GM13976 (cell line): Measurements from ENCODE around the gene HMGCS2.
"Not testable (repeated sequence)": the region's sequence is repeated elsewhere in the genome, so short reads cannot be mapped to it uniquely, and the experiment has no call there.

Source experiments
- DNase-seq: peaks from one replicate; pipeline ENCODE4 v3.0.0; 2012; ENCODE audit warnings: low spot score
- in situ Hi-C: fragments of 300-500 bp; cut with MboI; formaldehyde crosslinking; loops from one replicate; pipeline ENCODE4 v1.12.0; 2022; ENCODE audit warnings: low sequenced_read_pairs, mixed read lengths, inconsistent platforms; ENCODE audit not compliant: unreplicated experiment
- TF ChIP-seq, protein P1 (sequence below): IDR thresholded peaks from 2 replicates; pipeline ENCODE4 v1.5.1; 2012; ENCODE audit warnings: borderline replicate concordance, mild to moderate bottlenecking; ENCODE audit not compliant: insufficient read depth; ENCODE audit errors: extremely low read depth, missing control alignments, control extremely low read depth

The HMGCS2 gene

DNA sequence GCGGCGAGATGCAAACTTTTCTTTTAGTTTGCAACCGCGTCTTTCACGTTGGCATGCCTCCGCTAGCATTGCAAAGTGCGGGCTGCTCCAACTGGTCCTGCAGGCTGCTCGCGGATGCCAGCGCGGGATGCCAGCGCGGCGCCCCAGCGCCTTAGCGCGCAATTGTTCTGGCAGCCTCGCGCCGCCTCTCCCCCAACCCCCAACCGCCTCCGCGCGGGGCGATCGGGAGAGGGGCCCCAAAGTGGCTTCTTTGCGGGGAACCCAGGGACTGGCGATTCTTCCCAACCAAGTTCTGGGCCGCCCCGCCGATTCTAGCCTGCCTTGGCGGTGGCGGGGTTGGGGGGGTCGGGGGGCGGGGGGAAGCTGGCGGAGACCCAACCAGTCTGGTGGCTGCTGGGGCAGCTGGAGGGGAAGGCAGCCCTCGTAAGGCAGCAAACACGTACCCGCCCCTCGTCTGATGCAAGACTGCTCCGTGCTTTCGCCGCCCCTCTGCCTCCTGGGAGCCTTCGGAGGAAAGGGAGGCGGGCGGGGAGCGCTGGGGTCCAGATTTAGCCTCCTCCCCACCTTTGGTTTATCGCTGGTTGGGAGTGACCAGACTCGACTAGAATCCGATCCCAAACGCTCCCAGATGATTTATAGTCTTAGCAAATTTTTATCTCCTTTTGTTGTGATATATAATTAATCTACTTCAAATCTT lies 56.2 kb downstream of the HMGCS2 start:
- peak; percentile 58 for DNase-seq
- TF ChIP-seq, protein P1, sequence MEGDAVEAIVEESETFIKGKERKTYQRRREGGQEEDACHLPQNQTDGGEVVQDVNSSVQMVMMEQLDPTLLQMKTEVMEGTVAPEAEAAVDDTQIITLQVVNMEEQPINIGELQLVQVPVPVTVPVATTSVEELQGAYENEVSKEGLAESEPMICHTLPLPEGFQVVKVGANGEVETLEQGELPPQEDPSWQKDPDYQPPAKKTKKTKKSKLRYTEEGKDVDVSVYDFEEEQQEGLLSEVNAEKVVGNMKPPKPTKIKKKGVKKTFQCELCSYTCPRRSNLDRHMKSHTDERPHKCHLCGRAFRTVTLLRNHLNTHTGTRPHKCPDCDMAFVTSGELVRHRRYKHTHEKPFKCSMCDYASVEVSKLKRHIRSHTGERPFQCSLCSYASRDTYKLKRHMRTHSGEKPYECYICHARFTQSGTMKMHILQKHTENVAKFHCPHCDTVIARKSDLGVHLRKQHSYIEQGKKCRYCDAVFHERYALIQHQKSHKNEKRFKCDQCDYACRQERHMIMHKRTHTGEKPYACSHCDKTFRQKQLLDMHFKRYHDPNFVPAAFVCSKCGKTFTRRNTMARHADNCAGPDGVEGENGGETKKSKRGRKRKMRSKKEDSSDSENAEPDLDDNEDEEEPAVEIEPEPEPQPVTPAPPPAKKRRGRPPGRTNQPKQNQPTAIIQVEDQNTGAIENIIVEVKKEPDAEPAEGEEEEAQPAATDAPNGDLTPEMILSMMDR, result no peak
- in situ Hi-C loops, result no loop called here

DNA sequence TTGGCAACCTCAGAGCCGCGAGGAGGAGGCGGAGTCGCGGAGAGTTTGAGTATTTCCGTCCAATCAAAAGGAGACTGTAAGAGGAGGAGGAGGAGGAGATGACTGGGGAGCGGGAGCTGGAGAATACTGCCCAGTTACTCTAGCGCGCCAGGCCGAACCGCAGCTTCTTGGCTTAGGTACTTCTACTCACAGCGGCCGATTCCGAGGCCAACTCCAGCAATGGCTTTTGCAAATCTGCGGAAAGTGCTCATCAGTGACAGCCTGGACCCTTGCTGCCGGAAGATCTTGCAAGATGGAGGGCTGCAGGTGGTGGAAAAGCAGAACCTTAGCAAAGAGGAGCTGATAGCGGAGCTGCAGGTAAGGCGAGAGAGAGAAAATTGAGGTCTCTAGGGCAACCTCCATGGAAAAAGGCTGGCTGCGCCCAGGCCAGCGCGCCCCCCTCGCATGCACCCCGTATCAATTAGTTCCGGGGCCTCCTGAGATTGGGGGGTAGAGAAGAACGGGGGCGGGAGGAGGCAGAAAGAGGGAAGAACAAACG lies 56.8 kb downstream of the HMGCS2 start, which contains the start of gene PHGDH:
TSS of gene PHGDH (plus strand) at position 131 of the 538 bp plus-strand sequence. CDS start at position 220, 89 bp downstream.
- in situ Hi-C loops, result no loop called here
- peak; percentile 80 for DNase-seq
- TF ChIP-seq, protein P1, result no peak

DNA sequence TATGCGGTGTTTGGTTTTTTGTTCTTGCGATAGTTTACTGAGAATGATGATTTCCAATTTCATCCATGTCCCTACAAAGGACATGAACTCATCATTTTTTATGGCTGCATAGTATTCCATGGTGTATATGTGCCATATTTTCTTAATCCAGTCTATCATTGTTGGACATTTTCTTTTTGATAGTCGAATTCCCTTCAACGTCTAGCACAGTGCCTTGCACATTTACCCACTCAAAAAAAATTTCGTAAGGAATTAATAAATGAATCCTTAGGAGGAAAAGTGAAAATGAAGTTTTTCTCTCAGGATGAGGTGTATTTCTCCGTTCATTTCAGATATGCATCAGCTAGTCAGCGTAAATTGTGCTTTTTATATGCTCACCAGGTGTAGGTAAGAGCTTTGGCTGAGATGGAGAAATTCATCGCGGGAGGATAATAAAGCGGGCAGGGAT lies 57.3 kb downstream of the HMGCS2 start:
- DNase-seq, in situ Hi-C loops: not testable (repeated sequence)

DNA sequence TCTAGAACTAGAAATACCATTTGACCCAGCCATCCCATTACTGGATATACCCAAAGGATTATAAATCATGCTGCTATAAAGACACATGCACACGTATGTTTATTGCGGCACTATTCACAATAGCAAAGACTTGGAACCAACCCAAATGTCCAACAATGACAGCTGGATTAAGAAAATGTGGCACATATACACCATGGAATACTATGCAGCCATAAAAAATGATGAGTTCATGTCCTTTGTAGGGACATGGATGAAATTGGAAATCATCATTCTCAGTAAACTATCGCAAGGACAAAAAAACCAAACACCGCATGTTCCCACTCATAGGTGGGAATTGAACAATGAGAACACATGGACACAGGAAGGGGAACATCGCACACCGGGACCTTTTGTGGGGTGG lies 62.1 kb downstream of the HMGCS2 start:
- in situ Hi-C loops, result not testable (repeated sequence)

DNA sequence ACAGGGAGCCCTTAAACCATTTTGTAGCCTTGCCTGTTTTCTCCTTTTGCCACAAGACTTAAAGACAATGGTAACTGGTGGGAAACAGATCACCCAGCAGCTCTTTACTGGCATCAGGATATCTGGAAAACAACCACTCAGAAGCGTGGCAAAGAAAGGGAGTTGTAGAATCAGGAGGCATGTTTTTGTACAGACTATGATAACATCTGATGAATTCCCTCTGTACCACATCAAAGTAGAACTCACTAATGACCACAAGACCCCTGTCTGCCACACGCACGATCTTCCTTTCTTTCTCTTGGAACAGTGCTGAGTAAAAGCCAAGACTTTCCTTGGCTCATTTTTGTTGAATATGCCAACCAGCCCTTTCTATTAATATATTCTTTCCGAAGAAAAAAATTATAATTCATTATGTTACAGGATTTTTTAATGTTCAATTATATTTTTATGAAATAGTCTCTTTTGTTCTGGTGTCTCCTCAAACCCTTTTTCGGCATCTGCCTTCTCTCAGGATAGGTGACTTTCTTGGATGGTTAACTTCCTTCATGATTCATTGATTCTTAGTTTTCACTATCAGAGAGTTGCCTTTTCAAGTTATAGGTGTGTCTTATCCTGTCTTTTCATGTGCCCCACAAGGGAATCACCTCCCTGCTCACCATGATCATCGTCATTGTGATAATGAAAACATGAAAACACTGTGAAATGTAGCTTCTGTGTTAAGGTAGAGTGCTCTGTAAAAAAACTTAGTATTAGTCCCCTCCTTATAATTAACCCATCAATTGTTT lies 64.8 kb downstream of the HMGCS2 start:
- TF ChIP-seq, protein P1, result no peak
- no peak for DNase-seq
- in situ Hi-C loops, result no loop called here

More for the DNA sequence above, 62.1 kb downstream of the HMGCS2 start:
- DNase-seq, result not testable (repeated sequence)

DNA sequence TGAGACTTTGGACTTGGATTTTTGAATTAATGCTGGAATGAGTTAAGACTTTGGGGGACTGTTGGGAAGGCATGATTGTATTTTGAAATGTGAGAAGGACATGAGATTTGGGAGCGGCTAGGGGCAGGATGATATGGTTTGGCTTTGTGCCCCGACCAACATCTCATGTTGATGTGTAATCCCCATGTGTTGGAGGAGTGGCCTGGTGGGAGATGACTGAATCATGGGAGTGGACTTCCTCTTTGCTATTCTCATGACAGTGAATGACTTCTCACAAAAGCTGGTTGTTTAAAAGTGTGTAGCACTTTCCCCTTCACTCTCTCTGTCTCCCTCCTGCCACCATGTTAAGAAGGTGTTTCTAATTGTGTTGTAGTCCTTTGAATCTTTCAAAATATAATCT lies 66.3 kb downstream of the HMGCS2 start:
- in situ Hi-C loops, result no loop called here
- no peak for DNase-seq
- TF ChIP-seq, protein P1, result no peak

DNA sequence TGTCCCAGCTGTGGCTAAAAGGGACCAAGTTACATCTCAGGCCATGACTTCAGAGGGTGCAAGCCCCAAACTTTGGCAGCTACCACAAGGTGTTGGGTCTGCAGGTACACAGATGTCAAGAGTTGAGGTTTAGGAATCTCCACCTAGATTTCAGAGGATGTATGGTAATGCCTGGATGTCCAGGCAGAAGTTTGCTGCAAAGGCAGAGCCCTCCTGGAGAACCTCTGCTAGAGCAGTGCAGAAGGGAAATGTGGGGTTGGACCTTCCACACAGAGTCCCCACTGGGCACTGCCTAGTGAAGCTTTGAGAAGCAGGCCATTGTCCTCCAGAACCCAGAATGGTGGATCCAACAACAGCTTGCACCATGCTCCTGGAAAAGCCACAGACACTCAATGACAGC lies 67.0 kb downstream of the HMGCS2 start:
- in situ Hi-C loops, result no loop called here
- no peak for DNase-seq
- TF ChIP-seq, protein P1, result no peak
